H1 (cell line): Measurements from ENCODE around the gene MYO3A. TPM values are rescaled to one million over a fixed set of nuclear protein-coding genes. Genes with fewer than 3 reads are reported as not detected.

ENCODE experiments used
- CTCF ChIA-PET: fragments of 300-600 bp; sonication (Branson Sonifier 250); formaldehyde crosslinking; loops from one replicate; lab custom pipeline; 2021; ENCODE audit not compliant: partially characterized antibody; lab: Charles Lee
- POLR2A ChIA-PET: fragments of 300-600 bp; sonication (Branson Sonifier 250); formaldehyde crosslinking; loops from one replicate; lab custom pipeline; 2021; ENCODE audit warnings: inconsistent platforms; ENCODE audit not compliant: partially characterized antibody; lab: Charles Lee
- DNase-seq, 2 experiments: peaks; one replicate each; pipeline versions ENCODE4 v3.0.0 to v3.0.0-alpha.2; 2010 to 2022; ENCODE audit warnings: low spot score in 2 of 2, low read depth in 1 of 2, mixed read lengths in 1 of 2
- FAIRE-seq: peaks from 2 replicates; lab custom pipeline; 2011; peaks lifted over from hg19 to GRCh38; lab: Jason Lieb, UNC
- H2AFZ ChIP-seq: 2 replicates; pipeline ENCODE4 v1.8.1; 2012; ENCODE audit warnings: low read length, inconsistent platforms
- H2AK5ac ChIP-seq: 2 replicates; pipeline ENCODE4 v1.6.1; 2013; ENCODE audit warnings: low read depth, low read length
- H2BK120ac ChIP-seq: replicated peaks from 2 replicates; pipeline ENCODE3; 2013; ENCODE audit warnings: low read depth, low read length, inconsistent platforms
- H2BK12ac ChIP-seq: 2 replicates; pipeline ENCODE4 v1.6.1; 2013; ENCODE audit warnings: low read depth, low read length
- H2BK15ac ChIP-seq: 2 replicates; pipeline ENCODE4 v1.6.1; 2013; ENCODE audit warnings: low read length
- H2BK20ac ChIP-seq: 2 replicates; pipeline ENCODE4 v1.6.1; 2013; ENCODE audit warnings: low read length
- H2BK5ac ChIP-seq: 2 replicates; pipeline ENCODE4 v1.6.1; 2013; ENCODE audit warnings: low read depth, low read length
- H3K14ac ChIP-seq: 2 replicates; pipeline ENCODE4 v1.6.1; 2013; ENCODE audit warnings: inconsistent platforms; ENCODE audit not compliant: insufficient read length
- H3K18ac ChIP-seq: 2 replicates; pipeline ENCODE4 v1.6.1; 2013; ENCODE audit warnings: low read length; ENCODE audit errors: extremely low read depth
- H3K23ac ChIP-seq: 2 replicates; pipeline ENCODE4 v1.6.1; 2013; ENCODE audit warnings: inconsistent platforms; ENCODE audit not compliant: insufficient read length
- H3K23me2 ChIP-seq: 2 replicates; pipeline ENCODE4 v1.6.1; 2013; ENCODE audit warnings: low read depth, low read length
- H3K27ac ChIP-seq: 2 replicates; pipeline ENCODE4 v1.6.1; 2011; ENCODE audit warnings: low read depth, low read length, inconsistent platforms
- H3K27me3 ChIP-seq, 4 experiments: replicated peaks in 1 of 4; 1 replicate in 1 of 4; 2 replicates in 3 of 4; pipeline versions ENCODE4 v1.6.1 to v1.8.1; 2011 to 2013; ENCODE audit warnings: low read length in 3 of 4, mild to moderate bottlenecking in 3 of 4, inconsistent platforms in 2 of 4, mixed read lengths in 2 of 4, moderate library complexity in 1 of 4; ENCODE audit not compliant: control insufficient read depth in 3 of 4, insufficient read depth in 3 of 4; ENCODE audit errors: extremely low read depth in 1 of 4
- H3K36me3 ChIP-seq, 4 experiments: 2 replicates each; pipeline versions ENCODE4 v1.6.1 to v1.8.1; 2011 to 2013; ENCODE audit warnings: mild to moderate bottlenecking in 4 of 4, low read length in 3 of 4, moderate library complexity in 2 of 4, control low read depth in 1 of 4, inconsistent platforms in 1 of 4; ENCODE audit not compliant: insufficient read depth in 4 of 4, control insufficient read depth in 2 of 4
- H3K4ac ChIP-seq: replicated peaks from 2 replicates; pipeline ENCODE3; 2013; ENCODE audit warnings: low read length, low read depth, mixed read lengths, inconsistent platforms; ENCODE audit not compliant: insufficient read length
- H3K4me1 ChIP-seq, 4 experiments: replicated peaks in 1 of 4; 1 replicate in 1 of 4; 2 replicates in 3 of 4; pipeline versions ENCODE4 v1.6.1 to v1.8.1; 2011 to 2013; ENCODE audit warnings: low read length in 3 of 4, inconsistent platforms in 2 of 4, mixed read lengths in 1 of 4; ENCODE audit not compliant: insufficient read depth in 4 of 4, control insufficient read depth in 3 of 4
- H3K4me2 ChIP-seq, 2 experiments: 2 replicates each; pipeline versions ENCODE4 v1.6.1 to v1.8.1; 2011 to 2013; ENCODE audit warnings: low read depth in 2 of 2, low read length in 2 of 2, control low read depth in 1 of 2, inconsistent platforms in 1 of 2, mild to moderate bottlenecking in 1 of 2; ENCODE audit not compliant: insufficient read depth in 1 of 2
- H3K4me3 ChIP-seq, 4 experiments: fragments of 200-600, 300-600 bp in 1 of 4; sonication (generic), shearing (Covaris generic), sonication (Bioruptor Twin) in 1 of 4; 2 replicates each; pipeline versions ENCODE4 v1.5.1 to v1.8.1; 2011 to 2016; ENCODE audit warnings: low read length in 4 of 4, low read depth in 3 of 4, control low read depth in 2 of 4, inconsistent platforms in 2 of 4, mild to moderate bottlenecking in 2 of 4, mixed read lengths in 1 of 4, moderate library complexity in 1 of 4; ENCODE audit not compliant: insufficient read depth in 2 of 4; ENCODE audit errors: extremely low read depth in 1 of 4
- H3K56ac ChIP-seq: replicated peaks from 2 replicates; pipeline ENCODE3; 2013; ENCODE audit warnings: low read depth, mild to moderate bottlenecking, mixed read lengths, low read length, inconsistent platforms; ENCODE audit not compliant: insufficient read length
- H3K79me1 ChIP-seq: 2 replicates; pipeline ENCODE4 v1.6.1; 2013; ENCODE audit warnings: low read depth, low read length, control low read depth
- H3K79me2 ChIP-seq, 2 experiments: 2 replicates each; pipeline versions ENCODE4 v1.6.1 to v1.8.1; 2012 to 2013; ENCODE audit warnings: low read length in 2 of 2, mild to moderate bottlenecking in 2 of 2, inconsistent platforms in 1 of 2; ENCODE audit not compliant: insufficient read depth in 2 of 2, control insufficient read depth in 1 of 2
- H3K9ac ChIP-seq, 4 experiments: replicated peaks in 1 of 4; 1 replicate in 1 of 4; 2 replicates in 3 of 4; pipeline versions ENCODE4 v1.6.1 to v1.8.1; 2011 to 2013; ENCODE audit warnings: low read depth in 3 of 4, low read length in 3 of 4, control low read depth in 2 of 4, mild to moderate bottlenecking in 2 of 4, moderate library complexity in 2 of 4, inconsistent platforms in 1 of 4; ENCODE audit errors: extremely low read depth in 1 of 4
- H3K9me3 ChIP-seq, 2 experiments: 2 replicates each; pipeline versions ENCODE4 v1.6.1 to v1.8.1; 2012 to 2013; ENCODE audit warnings: mild to moderate bottlenecking in 2 of 2, moderate library complexity in 2 of 2, control low read depth in 1 of 2, inconsistent platforms in 1 of 2, low read depth in 1 of 2, low read length in 1 of 2, mixed read lengths in 1 of 2; ENCODE audit not compliant: insufficient read depth in 2 of 2
- H4K20me1 ChIP-seq, 2 experiments: replicated peaks in 1 of 2; 2 replicates each; pipeline versions ENCODE3 to v1.8.1; 2011 to 2013; ENCODE audit warnings: inconsistent platforms in 2 of 2, low read length in 2 of 2, mild to moderate bottlenecking in 1 of 2; ENCODE audit not compliant: insufficient read depth in 2 of 2, control insufficient read depth in 1 of 2
- H4K5ac ChIP-seq: 2 replicates; pipeline ENCODE4 v1.6.1; 2013; ENCODE audit warnings: low read length, low read depth, mixed read lengths, inconsistent platforms; ENCODE audit not compliant: insufficient read length
- H4K8ac ChIP-seq: 2 replicates; pipeline ENCODE4 v1.8.0; 2013; ENCODE audit warnings: mild to moderate bottlenecking, moderate library complexity, low read length, inconsistent platforms; ENCODE audit not compliant: insufficient read depth; ENCODE audit errors: extremely low read depth
- H4K91ac ChIP-seq: replicated peaks from 2 replicates; pipeline ENCODE3; 2013; ENCODE audit warnings: low read length, mixed read lengths, inconsistent platforms; ENCODE audit not compliant: insufficient read length
- WGBS, 2 experiments: shearing (Covaris generic) in 1 of 2; methylation state at CpG; one replicate each; pipeline versions ENCODE4 v1.1.6 to v1.1.7; 2013 to 2015; ENCODE audit warnings: low lambda C conversion rate in 2 of 2, mixed read lengths in 2 of 2, inconsistent platforms in 1 of 2, low coverage in 1 of 2, missing lambda C conversion rate in 1 of 2; ENCODE audit not compliant: insufficient replicate concordance in 2 of 2, insufficient coverage in 1 of 2, insufficient read length in 1 of 2; ENCODE audit errors: extremely low coverage in 1 of 2, missing lambda C conversion rate in 1 of 2; 5-methylcytosine and 5-hydroxymethylcytosine counted together
- polyA plus RNA-seq, 7 experiments: library from polyadenylated mRNA; depleted of rRNA in 3 of 7; stranded (reverse) in 5 of 7; unstranded in 2 of 7; fragments of >200 nt in 5 of 7; fragments of 200-250 nt in 2 of 7; gene quantifications; 1 replicate in 5 of 7; 2 replicates in 1 of 7; 4 replicates in 1 of 7; pipeline versions ENCODE4 v1.2.1 to v1.2.3, GENCODE V29; 2011 to 2013; ENCODE audit warnings: missing spikeins in 2 of 7, mixed read lengths in 2 of 7
- total RNA-seq: library from RNA; stranded (reverse); fragmentation: NEBNext Ultra II Directional; extraction: Animal tissue kit (Norgen Biotek cat#: 25700); gene quantifications from 2 replicates; pipeline ENCODE4 v1.2.1, GENCODE V29; 2021

The MYO3A gene
- total and polyA plus RNA-seq, 2 of the 8 experiments (the other 6 are each of a cell fraction or from before 2014, with no cell fraction given): 3.9 to 5.3 TPM

- no peak overlapping the region for H3K27ac ChIP-seq
- 71% methylated on average over 9 of the region's 9 CpGs; no CpG with 5 or more reads in 1 of the 2 experiments for WGBS, 2 experiments
- 0 out of 2 replicates have a peak overlapping the region, but pooled peaks have one; percentile 10 for H2BK12ac ChIP-seq
- H2BK5ac ChIP-seq: no peak overlapping the region
- H2BK20ac ChIP-seq: no peak overlapping the region
- no peak overlapping the region; a peak in 1 of 4 replicates for H3K4me2 ChIP-seq
- DNase-seq (no peak), FAIRE-seq (no peak)
- H3K4me3 ChIP-seq: no peak overlapping the region
- no peak overlapping the region for H3K23ac ChIP-seq
- H4K20me1 ChIP-seq: no peaks in the 10 kb centered on the region
- H3K9ac ChIP-seq: no peak overlapping the region
- H4K5ac ChIP-seq: no peak overlapping the region
- peaks cover 0 to 20% (median 6%) of the 10 kb centered on the region in 4 experiments; a peak in 5 of 7 replicates for H3K4me1 ChIP-seq
- no peak overlapping the region for H3K18ac ChIP-seq
- H3K14ac ChIP-seq: no peak overlapping the region
- H3K4ac ChIP-seq: no peak overlapping the region
- H3K79me1 ChIP-seq: no peaks in the 10 kb centered on the region; the same call in 1 of the 2 replicates
- no peaks in the 10 kb centered on the region for H3K79me2 ChIP-seq
- no peak overlapping the region for H2BK120ac ChIP-seq
- H3K23me2 ChIP-seq: peaks cover 10% of the 10 kb centered on the region; the same call in 1 of the 2 replicates
- H2AK5ac ChIP-seq: no peak overlapping the region
- H3K27me3 ChIP-seq: peaks cover 32 to 47% (median 38%) of the 10 kb centered on the region in 4 experiments
- H2AFZ ChIP-seq: no peak overlapping the region
- POLR2A ChIA-PET: no interaction called here
- H3K9me3 ChIP-seq: no peaks in the 10 kb centered on the region
- no peak overlapping the region for H4K8ac ChIP-seq
- CTCF ChIA-PET: no interaction called here
- H3K36me3 ChIP-seq: no peaks in the 10 kb centered on the region
- H4K91ac ChIP-seq: no peak overlapping the region
- no peak overlapping the region for H3K56ac ChIP-seq
- 0 out of 2 replicates have a peak overlapping the region, but pooled peaks have one; percentile 23 for H2BK15ac ChIP-seq
Measured at GRCh38 chr10:26221541-26221940, 287.5 kb downstream of the MYO3A start.
